NT2/D1 (cell line): ENCODE measurements around the gene PDS5B.
"Not testable (repeated sequence)": the region's sequence is repeated elsewhere in the genome, so short reads cannot be mapped to it uniquely, and the experiment has no call there.

Experiments used
- DNase-seq: peaks from one replicate; pipeline ENCODE4 v3.0.0-alpha.2; 2011; ENCODE audit warnings: low read depth, low spot score
- H3K27me3 ChIP-seq: 2 replicates; pipeline ENCODE4 v1.6.0; 2011; ENCODE audit warnings: mild to moderate bottlenecking; ENCODE audit not compliant: insufficient read length, insufficient read depth
- H3K36me3 ChIP-seq: 2 replicates; pipeline ENCODE4 v1.6.1; 2011; ENCODE audit warnings: mild to moderate bottlenecking, low read length, mixed read lengths; ENCODE audit not compliant: insufficient read depth, insufficient read length
- H3K4me1 ChIP-seq: 2 replicates; pipeline ENCODE4 v1.5.1; 2011; ENCODE audit not compliant: insufficient read depth, insufficient read length
- H3K4me3 ChIP-seq: 2 replicates; pipeline ENCODE4 v1.5.1; 2011; ENCODE audit warnings: low read depth; ENCODE audit not compliant: insufficient read length
- H3K9ac ChIP-seq: 2 replicates; pipeline ENCODE4 v1.6.0; 2011; ENCODE audit warnings: low read depth; ENCODE audit not compliant: insufficient read length
- H3K9me3 ChIP-seq: 2 replicates; pipeline ENCODE4 v1.5.1; 2011; ENCODE audit warnings: mild to moderate bottlenecking, low read length; ENCODE audit not compliant: insufficient read depth
- SUZ12 ChIP-seq: IDR thresholded peaks from 2 replicates; pipeline ENCODE4 v1.6.1; 2011; ENCODE audit not compliant: insufficient read length, insufficient read depth; ENCODE audit errors: extremely low read depth
- YY1 ChIP-seq: IDR thresholded peaks from 2 replicates; pipeline ENCODE4 v1.6.1; 2011; ENCODE audit not compliant: insufficient read length, insufficient read depth
- ZNF274 ChIP-seq: IDR thresholded peaks from 2 replicates; pipeline ENCODE4 v1.6.1; 2011; ENCODE audit warnings: mild to moderate bottlenecking, low read depth, low read length

The PDS5B gene

GRCh38 chr13:32549788-32550187 is 36.5 kb upstream of the PDS5B start:
- no peaks in the 10 kb centered on the region for H3K9me3 ChIP-seq
- TF ChIP-seq SUZ12 = no peak
- TF ChIP-seq ZNF274 = no peak
- no peak for TF ChIP-seq YY1
- no peaks in the 10 kb centered on the region for H3K4me1 ChIP-seq
- H3K36me3 ChIP-seq = no peaks in the 10 kb centered on the region
- H3K27me3 ChIP-seq = no peaks in the 10 kb centered on the region
- H3K4me3 ChIP-seq = no peak overlapping the region
- DNase-seq = no peak
- H3K9ac ChIP-seq = no peak overlapping the region

DNA sequence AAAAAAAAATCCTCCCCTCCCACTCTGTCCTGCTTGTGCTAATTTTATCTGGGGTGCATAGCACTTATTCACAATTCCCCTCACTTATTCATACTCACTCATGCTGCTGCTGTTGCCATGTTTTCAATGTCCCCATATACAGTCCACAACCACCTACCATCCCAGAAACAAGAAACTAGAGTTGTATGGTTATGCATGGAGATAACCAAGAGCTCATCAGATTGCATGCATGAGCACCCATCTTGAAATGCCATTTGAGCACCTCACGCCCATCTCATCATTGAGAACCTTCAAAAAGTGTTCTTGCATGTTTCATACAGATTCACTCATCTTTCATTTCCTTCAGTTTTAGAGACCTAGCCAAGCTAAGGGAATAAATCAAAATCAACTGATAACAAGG is 32.5 kb upstream of the PDS5B start:
- Histone ChIP-seq H3K9ac (no peak overlapping the region), H3K4me3 (no peak overlapping the region), H3K36me3 (no peaks in the 10 kb centered on the region), H3K9me3 (no peaks in the 10 kb centered on the region), H3K4me1 (no peaks in the 10 kb centered on the region), H3K27me3 (no peaks in the 10 kb centered on the region)
- TF ChIP-seq ZNF274 (no peak), SUZ12 (no peak)
- no peak for DNase-seq

GRCh38 chr13:32555613-32556012 is 30.6 kb upstream of the PDS5B start:
- no peak for DNase-seq
- no peak overlapping the region for H3K9ac ChIP-seq
- H3K27me3 ChIP-seq = no peaks in the 10 kb centered on the region
- TF ChIP-seq SUZ12 (no peak), ZNF274 (no peak), YY1 (no peak)
- no peaks in the 10 kb centered on the region for H3K9me3 ChIP-seq
- H3K4me1 ChIP-seq = no peaks in the 10 kb centered on the region
- H3K36me3 ChIP-seq = no peaks in the 10 kb centered on the region
- H3K4me3 ChIP-seq = no peak overlapping the region

- not testable (repeated sequence) for DNase-seq, H3K36me3 ChIP-seq, H3K4me1 ChIP-seq
Measured at GRCh38 chr13:32560842-32561241, 25.4 kb upstream of the PDS5B start.

GRCh38 chr13:32575687-32576086 is 10.6 kb upstream of the PDS5B start:
- not testable (repeated sequence) for H3K9ac ChIP-seq, H3K4me1 ChIP-seq, H3K36me3 ChIP-seq, H3K27me3 ChIP-seq, DNase-seq, H3K4me3 ChIP-seq
- peaks cover 13% of the 10 kb centered on the region; the same call in 1 of the 2 replicates for H3K9me3 ChIP-seq

More at GRCh38 chr13:32560842-32561241, 25.4 kb upstream of the PDS5B start:
- H3K9me3 ChIP-seq, H3K4me3 ChIP-seq, H3K27me3 ChIP-seq, H3K9ac ChIP-seq: not testable (repeated sequence)

- Histone ChIP-seq H3K4me1 (no peaks in the 10 kb centered on the region), H3K9ac (no peak overlapping the region), H3K36me3 (no peaks in the 10 kb centered on the region), H3K4me3 (no peak overlapping the region), H3K27me3 (no peaks in the 10 kb centered on the region), H3K9me3 (peaks cover 13% of the 10 kb centered on the region; the same call in 1 of the 2 replicates)
- no peak for DNase-seq
- TF ChIP-seq ZNF274 = no peak
- no peak for TF ChIP-seq SUZ12
- TF ChIP-seq YY1 = no peak
Measured at GRCh38 chr13:32577032-32577431, 9.2 kb upstream of the PDS5B start.

- Histone ChIP-seq H3K27me3 (peaks cover 8% of the 10 kb centered on the region), H3K36me3 (no peaks in the 10 kb centered on the region), H3K9me3 (peaks cover 13% of the 10 kb centered on the region; the same call in 1 of the 2 replicates), H3K9ac (no peak overlapping the region), H3K4me1 (no peaks in the 10 kb centered on the region), H3K4me3 (no peak overlapping the region)
- no peak for DNase-seq
- no peak for TF ChIP-seq SUZ12
- TF ChIP-seq YY1 = no peak
- TF ChIP-seq ZNF274 = no peak
Measured at GRCh38 chr13:32581177-32581786, 5.0 kb upstream of the PDS5B start.

DNA sequence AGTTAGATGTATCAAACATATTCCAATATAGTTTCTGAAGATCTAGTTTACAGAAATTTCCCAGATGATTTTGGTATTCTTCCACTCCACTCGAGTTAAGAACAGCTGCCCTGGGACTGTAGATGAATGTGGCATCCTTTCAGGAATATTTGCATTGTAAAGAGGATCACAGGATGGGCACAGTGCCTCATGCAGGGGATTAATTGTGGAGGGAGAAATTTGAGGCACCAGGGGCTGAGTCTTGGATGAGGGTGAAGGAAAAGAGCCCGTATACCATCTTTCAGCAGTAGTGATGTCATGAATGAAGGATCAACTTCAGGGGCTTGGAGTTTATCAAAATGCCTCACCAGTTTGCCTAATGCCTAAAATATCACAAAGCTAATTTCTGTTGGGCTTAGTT is 4.0 kb upstream of the PDS5B start:
- Histone ChIP-seq H3K36me3 (no peaks in the 10 kb centered on the region), H3K9me3 (peaks cover 13% of the 10 kb centered on the region; the same call in 1 of the 2 replicates), H3K4me3 (no peak overlapping the region), H3K9ac (no peak overlapping the region), H3K4me1 (no peaks in the 10 kb centered on the region), H3K27me3 (peaks cover 8% of the 10 kb centered on the region)
- TF ChIP-seq YY1 (no peak), ZNF274 (no peak), SUZ12 (no peak)
- DNase-seq = no peak
